ENCODE data around the gene AURKA. TPM values are rescaled to one million over a fixed set of nuclear protein-coding genes. Genes with fewer than 3 reads are reported as not detected.
A peak's percentile ranks its signal among the peaks of the same experiment; 100 is the strongest.

The AURKA gene
- total and polyA plus RNA-seq, 9 of the 15 experiments (the other 6 are each of a cell fraction or from before 2014, with no cell fraction given) = 72.7 to 162 (median 113) TPM

GRCh38 chr20:56437196-56437960 is 45.4 kb upstream of the AURKA start:
- H2AFZ ChIP-seq (ENCODE audit: low read depth, low read length) = no peak overlapping the region
- ChIA-PET POLR2A (interaction anchor here (0.6 to 1.4 kb wide), 3 partner anchors 8 to 17 kb away, joined by 3 to 4 read pairs (median 4); no protein-coding TSS in a partner anchor), CTCF (ENCODE audit: low intra/inter-chr PET ratio) (no interaction called here)
- H4K20me1 ChIP-seq (replicated peaks; ENCODE audit: control insufficient read depth, insufficient read depth, low read length) = no peaks in the 10 kb centered on the region; the same call in 1 of the 2 replicates
- H3K27ac ChIP-seq (ENCODE audit: extremely low read depth, low read depth, low read length) = no peak overlapping the region
- DNase-seq (ENCODE audit: extremely low read depth in 1 of 4, low spot score in 3 of 4) (no peak), ATAC-seq (no peak), FAIRE-seq (no peak)
- H3K4me1 ChIP-seq (replicated peaks in 1 of 2; ENCODE audit: control insufficient read depth in 2 of 2, insufficient read depth in 2 of 2, low read length in 2 of 2) = peaks cover 0 to 5% of the 10 kb centered on the region in 2 experiments; a peak in 2 of 5 replicates
- in situ Hi-C loops (cut with MboI) (no loop called here), intact Hi-C loops (cut with micrococcal nuclease) (no loop called here)
- H3K4me2 ChIP-seq (ENCODE audit: insufficient read depth, low read length) = no peak overlapping the region
- peaks cover 54% of the 10 kb centered on the region for H3K79me2 ChIP-seq (ENCODE audit: control insufficient read depth, insufficient read depth, low read length)
- no peaks in the 10 kb centered on the region for H3K9me1 ChIP-seq (ENCODE audit: control insufficient read depth, insufficient read depth, low read length)
- no peaks in the 10 kb centered on the region for H3K9me3 ChIP-seq (replicated peaks; ENCODE audit: control insufficient read depth, insufficient read depth, low read depth, low read length)
- H3K27me3 ChIP-seq (ENCODE audit: control insufficient read depth in 2 of 2, insufficient read depth in 2 of 2, low read length in 2 of 2) = no peaks in the 10 kb centered on the region
- WGBS (ENCODE audit: insufficient coverage, low coverage, missing lambda C conversion rate) = 89% methylated on average over 16 of the region's 20 CpGs
- H3K36me3 ChIP-seq (ENCODE audit: control insufficient read depth, insufficient read depth, low read length) = peaks cover 87% of the 10 kb centered on the region
- TF ChIP-seq POLR2G (IDR thresholded peaks at IDR 0.05; ENCODE audit: low read depth, low read length) = peak; percentile 44; the same call in 1 of the 2 replicates
- TF ChIP-seq NUFIP1 (IDR thresholded peaks at IDR 0.05; ENCODE audit: partially characterized antibody) = no peak
- 0 out of 2 replicates have a peak, but pooled peaks have one; percentile 13 for TF ChIP-seq RBFOX2 (IDR thresholded peaks at IDR 0.05; ENCODE audit: low read depth, low read length)
- TF ChIP-seq DDX20 (tag; IDR thresholded peaks at IDR 0.05; ENCODE audit: low read depth) = no peak
- no peak overlapping the region for H3K4me3 ChIP-seq
- no TSS peak for BruUV-seq (replicated peaks)
- no peak overlapping the region; a peak in 1 of 4 replicates for H3K9ac ChIP-seq (ENCODE audit: insufficient read depth in 1 of 2, low read depth in 2 of 2, low read length in 2 of 2)

- peak overlapping the region; percentile 21; the same call in 2 of the 3 replicates for H3K27ac ChIP-seq (ENCODE audit: extremely low read depth, low read depth, low read length)
- H3K9me3 ChIP-seq (replicated peaks; ENCODE audit: control insufficient read depth, insufficient read depth, low read depth, low read length) = no peaks in the 10 kb centered on the region
- H3K36me3 ChIP-seq (ENCODE audit: control insufficient read depth, insufficient read depth, low read length) = peaks cover 93% of the 10 kb centered on the region
- H3K4me1 ChIP-seq (replicated peaks in 1 of 2; ENCODE audit: control insufficient read depth in 2 of 2, insufficient read depth in 2 of 2, low read length in 2 of 2) = peaks cover 8 to 20% of the 10 kb centered on the region in 2 experiments
- no peak overlapping the region for H3K4me3 ChIP-seq
- H2AFZ ChIP-seq (ENCODE audit: low read depth, low read length) = no peak overlapping the region
- BruUV-seq (replicated peaks) = no TSS peak
- ChIA-PET POLR2A (interaction anchor here (0.9 to 2.8 kb wide), 4 partner anchors 9 to 16 kb away, joined by 3 to 7 read pairs (median 4); no protein-coding TSS in a partner anchor), CTCF (ENCODE audit: low intra/inter-chr PET ratio) (no interaction called here)
- H3K9ac ChIP-seq (ENCODE audit: insufficient read depth in 1 of 2, low read depth in 2 of 2, low read length in 2 of 2) = no peak overlapping the region
- ATAC-seq (no peak), DNase-seq (ENCODE audit: extremely low read depth in 1 of 4, low spot score in 3 of 4) (no peak), FAIRE-seq (peak; percentile 44)
- WGBS (ENCODE audit: insufficient coverage, low coverage, missing lambda C conversion rate) = 79% methylated on average over 6 of the region's 6 CpGs
- in situ Hi-C loops (cut with MboI) = no loop called here
- intact Hi-C loops (cut with micrococcal nuclease) = no loop called here
- H3K9me1 ChIP-seq (ENCODE audit: control insufficient read depth, insufficient read depth, low read length) = no peaks in the 10 kb centered on the region
- peaks cover 8% of the 10 kb centered on the region for H4K20me1 ChIP-seq (replicated peaks; ENCODE audit: control insufficient read depth, insufficient read depth, low read length)
- peaks cover 87% of the 10 kb centered on the region for H3K79me2 ChIP-seq (ENCODE audit: control insufficient read depth, insufficient read depth, low read length)
- no peak overlapping the region for H3K4me2 ChIP-seq (ENCODE audit: insufficient read depth, low read length)
- H3K27me3 ChIP-seq (ENCODE audit: control insufficient read depth in 2 of 2, insufficient read depth in 2 of 2, low read length in 2 of 2) = no peaks in the 10 kb centered on the region
- TF ChIP-seq EGR1 (conservative IDR thresholded peaks at IDR 0.05) = peak; percentile 70
- TF ChIP-seq E2F6 (IDR thresholded peaks at IDR 0.05; ENCODE audit: borderline replicate concordance in 1 of 2, extremely low read depth in 1 of 2, insufficient read depth in 1 of 2, insufficient read length in 1 of 2, low read depth in 1 of 2, low read length in 1 of 2, poor library complexity in 1 of 2, severe bottlenecking in 1 of 2) = peak in 1 of 2 experiments; percentile 6
- no peak for TF ChIP-seq PRDM10 (IDR thresholded peaks at IDR 0.05; ENCODE audit: partially characterized antibody)
- peak; percentile 22; the same call in 1 of the 2 replicates for TF ChIP-seq CBFA2T3 (IDR thresholded peaks at IDR 0.05)
- no peak for TF ChIP-seq ZNF133 (CRISPR knock-in tag; IDR thresholded peaks at IDR 0.05)
These were observed 41.9 kb upstream of the AURKA start for GRCh38 chr20:56433880-56434255.

All from K562 (cell line).